HG02840 (cell line): ENCODE results near the gene UNC5CL.

Experiments used
- ATAC-seq: cut with Tn5 transposase; IDR thresholded peaks from one replicate; pipeline ENCODE4 v1.9.1; 2021; ENCODE audit warnings: mild to moderate bottlenecking, moderate library complexity, moderate number of reproducible peaks; ENCODE audit not compliant: unreplicated experiment, low FRiP score

UNC5CL gene

GRCh38 chr6:40982917-40983316 is 56.1 kb downstream of the UNC5CL start:
- ATAC-seq = no peak

GRCh38 chr6:40978687-40979289 is 60.2 kb downstream of the UNC5CL start:
- no peak for ATAC-seq

- ATAC-seq = no peak
Measured at GRCh38 chr6:40977695-40978094, 61.3 kb downstream of the UNC5CL start.

GRCh38 chr6:40977085-40977484 is 61.9 kb downstream of the UNC5CL start:
- ATAC-seq = no peak
